SHP77 treated with DMSO at 0.1 percent for 48 hours (cell line): ENCODE data around the gene CRYBA4.
"Not testable (repeated sequence)": the region's sequence is repeated elsewhere in the genome, so short reads cannot be mapped to it uniquely, and the experiment has no call there.

Source experiments
- DNase-seq: peaks from one replicate; lab custom pipeline; 2025; lab: John Stamatoyannopoulos, UW

CRYBA4 gene

GRCh38 chr22:26597026-26597425 lies 24.7 kb upstream of the CRYBA4 start:
- DNase-seq = no peak

- no peak for DNase-seq
Observed at GRCh38 chr22:26597480-26597879, 24.3 kb upstream of the CRYBA4 start.

- no peak for DNase-seq
Observed at GRCh38 chr22:26599505-26599904, 22.3 kb upstream of the CRYBA4 start.

DNA sequence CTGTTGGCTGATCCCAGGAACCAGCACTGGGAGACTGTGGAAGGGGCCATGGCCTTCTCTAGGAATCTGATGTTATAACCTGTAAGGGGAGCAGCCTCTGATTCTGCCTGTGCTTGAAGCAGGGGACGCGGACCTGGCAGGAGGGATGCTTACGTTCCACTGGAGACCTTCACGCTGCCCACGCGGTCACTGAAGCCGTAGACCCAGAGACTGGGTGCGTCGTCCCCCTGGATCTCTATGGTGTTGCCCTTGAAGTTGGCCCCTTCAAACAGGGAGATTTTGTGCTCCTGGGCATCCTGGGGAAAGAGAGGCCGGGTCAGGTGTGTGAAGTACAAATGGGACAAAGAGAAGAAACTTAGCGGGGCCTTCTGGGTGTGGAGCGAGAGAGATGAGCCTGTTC lies 20.0 kb upstream of the CRYBA4 start:
- DNase-seq = no peak

DNA sequence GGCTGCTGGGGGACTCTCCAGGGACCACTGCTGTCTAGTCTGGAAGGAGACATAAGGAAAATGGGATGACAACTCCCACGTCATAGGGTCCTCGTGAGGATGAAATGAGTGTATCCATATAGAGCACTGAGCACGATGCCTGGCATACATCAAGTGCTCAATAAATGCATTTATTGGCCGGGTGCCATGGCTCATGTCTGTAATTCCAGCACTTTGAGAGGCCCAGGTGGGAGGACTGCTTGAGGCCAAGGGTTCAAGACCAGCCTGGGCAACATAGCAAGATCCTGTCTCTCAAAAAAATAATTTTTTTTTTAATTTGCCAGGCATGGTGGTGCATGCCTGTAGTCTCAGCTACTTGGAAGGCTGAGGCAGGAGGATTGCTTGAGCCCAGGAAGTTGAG lies 19.6 kb upstream of the CRYBA4 start:
- no peak for DNase-seq

DNA sequence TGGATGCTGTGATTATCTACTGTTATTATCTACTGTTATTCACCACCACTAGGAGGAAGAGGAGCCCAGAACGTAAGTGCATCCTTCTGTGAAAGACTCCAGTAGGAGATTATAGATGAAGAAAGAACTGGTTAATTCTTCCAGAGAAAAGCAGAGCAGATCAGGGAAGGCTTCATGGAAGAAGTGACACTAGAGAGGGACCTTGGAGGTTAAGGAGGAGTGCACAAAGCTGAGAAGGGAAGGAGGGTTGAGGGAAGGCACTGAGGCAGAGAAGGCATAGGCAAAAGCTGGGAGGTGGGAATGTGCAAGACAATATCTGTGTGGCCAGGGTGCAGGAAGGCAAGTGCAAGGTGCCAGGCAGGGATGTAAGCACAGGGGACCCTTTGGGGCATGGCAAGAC lies 17.4 kb upstream of the CRYBA4 start:
- DNase-seq = no peak

- no peak for DNase-seq
Observed at GRCh38 chr22:26606611-26607010, 15.2 kb upstream of the CRYBA4 start.

DNA sequence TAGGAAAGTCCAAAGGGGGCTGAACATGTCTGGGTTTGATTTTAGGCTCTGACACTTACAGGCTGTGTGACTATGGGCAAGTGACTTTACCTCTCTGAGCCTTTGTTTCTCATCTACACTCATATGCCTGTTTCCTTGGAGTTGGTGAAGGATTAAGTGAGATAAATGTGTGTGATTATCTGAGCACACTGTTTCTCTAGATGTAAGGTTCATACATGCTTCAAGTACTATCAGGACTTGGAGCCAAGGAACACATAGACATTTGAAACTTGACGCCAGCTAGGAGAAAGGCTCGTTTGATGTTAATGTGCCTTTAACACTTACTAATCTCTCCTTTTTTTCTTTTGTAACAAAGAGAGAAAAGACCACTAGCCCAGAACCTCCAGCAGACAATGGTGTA lies 13.6 kb upstream of the CRYBA4 start:
- DNase-seq = no peak

DNA sequence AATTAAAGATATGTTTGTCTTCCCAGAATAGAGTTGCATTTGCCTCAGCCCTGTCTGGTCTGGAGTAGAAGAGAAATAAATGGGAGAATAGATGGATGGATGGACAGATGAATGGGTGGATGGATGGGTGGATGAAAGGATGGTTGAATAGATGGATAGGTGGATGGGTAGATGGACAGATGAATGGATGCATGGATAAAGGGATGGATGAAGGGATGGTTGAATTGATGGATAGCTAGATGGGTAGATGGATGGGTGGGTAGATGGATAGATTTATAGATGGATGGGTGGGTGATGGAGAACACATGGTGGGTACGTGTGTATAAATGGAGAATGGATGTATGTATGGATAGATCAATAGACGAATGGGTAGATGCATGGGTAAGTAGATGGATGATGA lies 12.5 kb upstream of the CRYBA4 start:
- no peak for DNase-seq

DNA sequence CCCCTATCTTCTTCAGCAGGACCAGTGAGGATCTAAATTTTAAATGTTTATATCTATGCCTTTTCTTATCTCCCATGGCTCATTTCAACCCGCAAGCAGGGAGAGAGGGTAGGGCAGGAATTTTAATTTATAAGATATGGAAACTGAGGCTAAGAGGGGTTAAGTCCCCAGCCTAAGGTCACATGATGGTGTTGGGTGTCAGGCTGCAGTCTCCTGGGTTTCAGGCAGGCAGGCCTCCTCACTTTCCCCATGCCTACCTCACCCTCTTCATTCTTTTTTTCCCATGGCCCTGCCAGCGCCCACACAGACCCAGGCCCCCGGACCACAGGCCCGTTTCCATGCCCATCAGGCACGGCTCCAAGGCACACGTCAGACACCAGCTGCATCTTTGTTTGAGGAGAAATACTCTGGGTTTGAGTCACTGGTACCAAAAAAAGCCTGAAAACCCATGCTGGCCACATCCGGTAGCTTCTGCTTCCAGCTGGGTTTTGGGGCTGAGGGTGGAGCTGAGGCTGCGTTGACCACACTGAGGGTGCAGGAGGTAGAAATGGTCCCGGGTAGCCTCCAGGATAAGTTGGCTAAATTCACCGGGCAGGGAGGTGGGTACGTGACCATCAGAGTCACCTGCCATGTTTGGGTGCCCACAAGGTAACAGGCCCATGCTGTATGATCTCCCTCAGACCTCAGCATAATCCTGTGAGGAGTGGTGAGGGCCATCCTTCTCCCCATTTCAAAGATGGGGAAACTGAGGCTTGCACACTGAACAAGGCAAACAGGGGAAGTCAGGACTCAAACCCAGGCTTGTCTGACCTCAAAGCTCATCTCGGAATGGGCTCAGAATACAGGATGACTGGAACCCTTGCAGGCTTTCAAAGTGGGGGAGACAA lies 11.4 kb upstream of the CRYBA4 start:
- no peak for DNase-seq

DNA sequence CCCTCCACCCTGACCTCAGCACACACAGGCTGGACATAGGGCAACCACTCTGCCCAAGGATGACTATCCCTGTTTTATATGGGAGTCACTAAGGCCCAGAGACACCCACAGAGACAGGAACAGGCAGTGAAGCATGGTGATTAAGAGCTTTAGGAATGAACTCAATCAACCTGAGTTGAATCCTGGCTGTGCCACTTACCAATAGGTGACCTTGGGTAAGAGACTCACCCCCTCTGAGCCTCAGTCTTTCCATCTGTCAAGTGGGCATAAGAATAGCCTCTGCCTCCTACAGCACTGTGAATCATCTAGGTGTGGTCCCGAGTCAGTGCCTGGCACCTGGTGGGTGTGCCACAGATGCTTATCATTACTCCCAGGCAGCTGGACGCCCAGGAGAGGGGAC lies 10.8 kb upstream of the CRYBA4 start:
- DNase-seq = no peak

- DNase-seq = no peak
Observed at GRCh38 chr22:26612652-26613051, 9.1 kb upstream of the CRYBA4 start.

GRCh38 chr22:26613753-26614152 lies 8.0 kb upstream of the CRYBA4 start:
- DNase-seq = not testable (repeated sequence)

GRCh38 chr22:26614322-26614721 lies 7.4 kb upstream of the CRYBA4 start:
- DNase-seq = no peak

DNA sequence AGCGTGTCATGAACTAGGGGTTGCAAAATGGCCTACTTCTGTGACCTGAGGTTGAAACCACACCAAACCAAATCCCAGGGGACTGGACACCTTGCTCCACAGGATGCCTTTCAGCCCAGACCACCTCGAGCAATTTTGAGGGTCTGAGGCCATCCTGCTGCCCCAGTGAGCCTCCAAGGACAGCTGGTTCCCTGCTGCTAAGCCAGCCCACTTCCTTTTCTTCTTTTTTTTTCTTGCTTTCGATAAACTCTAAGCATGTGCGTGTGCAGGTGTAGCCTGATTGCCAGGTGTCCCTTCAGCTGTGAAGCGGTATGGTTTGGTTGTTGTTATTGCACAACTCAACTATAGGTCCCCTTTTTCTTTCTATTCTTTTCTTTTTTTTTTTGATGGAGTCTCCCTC lies 6.6 kb upstream of the CRYBA4 start:
- DNase-seq = no peak

DNA sequence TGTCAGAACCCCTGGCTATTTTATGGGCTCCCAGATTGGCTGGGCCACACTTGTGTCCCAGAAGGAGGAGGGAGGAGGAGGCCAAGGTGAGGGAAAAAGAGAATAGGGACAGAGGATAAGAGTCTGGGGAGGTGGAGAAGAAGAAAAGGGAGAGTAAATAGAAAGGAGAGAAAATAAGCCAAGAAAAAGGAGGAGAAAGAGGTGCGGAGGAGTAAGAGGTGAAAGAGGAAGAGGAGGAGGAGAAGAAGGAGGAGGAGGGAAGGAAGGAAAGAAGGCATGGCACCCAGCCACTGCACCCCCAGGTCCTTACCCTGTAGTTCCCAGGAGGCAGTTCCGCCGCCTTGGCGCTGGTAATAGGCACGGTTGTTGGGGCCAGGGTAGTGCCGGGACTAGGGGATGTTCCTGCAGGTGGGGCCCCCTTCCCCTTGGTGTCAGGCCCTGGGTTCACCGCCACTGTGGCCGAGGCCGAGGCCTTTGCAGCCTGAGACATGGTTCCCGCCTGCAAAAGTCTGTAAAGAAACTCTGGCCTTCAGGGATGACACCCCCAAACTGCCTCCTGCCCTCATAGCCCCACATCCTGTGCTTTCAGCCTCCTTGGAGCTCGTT lies 5.8 kb upstream of the CRYBA4 start:
- no peak for DNase-seq

DNA sequence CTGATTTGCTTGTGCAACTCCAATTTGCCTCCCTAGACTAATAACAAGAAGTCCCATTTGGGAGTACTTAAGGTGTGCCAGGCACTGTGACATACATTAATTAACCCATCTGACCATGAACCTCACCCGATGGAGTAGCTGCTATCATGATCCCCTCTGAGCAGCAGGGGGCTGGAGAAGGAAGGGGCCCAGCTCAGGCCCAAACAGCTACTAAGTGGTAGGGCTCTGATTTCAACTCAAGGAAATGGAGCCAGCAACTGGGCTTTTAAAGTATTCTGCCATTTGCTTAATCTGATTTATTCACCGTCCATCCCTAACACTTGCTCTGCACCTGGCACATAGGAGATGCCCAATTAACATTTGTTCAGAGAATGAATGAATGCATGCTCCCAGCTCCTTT lies 5.1 kb upstream of the CRYBA4 start:
- DNase-seq = no peak

GRCh38 chr22:26617271-26618199 lies 4.2 kb upstream of the CRYBA4 start, which contains the start of gene CRYBB1:
CRYBB1 (minus strand) TSS chr22:26618027; CDS start chr22:26616319, 1,708 bp downstream.
- no peak for DNase-seq

- DNase-seq = no peak
Observed at GRCh38 chr22:26618455-26618854, 3.3 kb upstream of the CRYBA4 start.

- DNase-seq = no peak
Observed at GRCh38 chr22:26619510-26619909, 2.3 kb upstream of the CRYBA4 start.

GRCh38 chr22:26620197-26620596 lies 1.6 kb upstream of the CRYBA4 start:
- no peak for DNase-seq

GRCh38 chr22:26623984-26624383 lies 2.2 kb downstream of the CRYBA4 start:
- no peak for DNase-seq
